Amniotic epithelial cell (primary cell): Measurements from ENCODE around the gene MROH2A.
"Not testable (repeated sequence)": the region's sequence is repeated elsewhere in the genome, so short reads cannot be mapped to it uniquely, and the experiment has no call there.

Experiments used
- DNase-seq: peaks from one replicate; pipeline ENCODE4 v3.0.0-alpha.2; 2010; ENCODE audit warnings: low read depth

Gene MROH2A

DNA sequence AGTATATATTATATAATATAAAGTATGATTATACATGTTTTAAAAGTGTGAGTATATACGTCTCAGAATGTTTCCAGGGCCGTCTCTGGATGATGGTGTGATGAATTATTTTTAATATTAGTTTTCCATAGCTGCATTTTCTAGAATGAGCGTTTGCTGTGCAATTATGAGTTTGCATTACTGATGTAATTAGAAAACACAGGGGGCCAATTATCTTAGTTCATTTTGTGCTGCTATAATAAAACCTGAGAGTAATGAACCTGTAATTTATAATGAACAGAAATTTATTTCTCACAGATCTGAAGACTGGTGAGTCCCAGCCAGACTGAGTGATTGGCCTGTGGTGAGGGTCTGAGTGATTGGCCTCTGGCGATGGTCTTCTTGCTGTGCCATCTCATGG, 80.2 kb downstream of the MROH2A start:
- no peak for DNase-seq

DNA sequence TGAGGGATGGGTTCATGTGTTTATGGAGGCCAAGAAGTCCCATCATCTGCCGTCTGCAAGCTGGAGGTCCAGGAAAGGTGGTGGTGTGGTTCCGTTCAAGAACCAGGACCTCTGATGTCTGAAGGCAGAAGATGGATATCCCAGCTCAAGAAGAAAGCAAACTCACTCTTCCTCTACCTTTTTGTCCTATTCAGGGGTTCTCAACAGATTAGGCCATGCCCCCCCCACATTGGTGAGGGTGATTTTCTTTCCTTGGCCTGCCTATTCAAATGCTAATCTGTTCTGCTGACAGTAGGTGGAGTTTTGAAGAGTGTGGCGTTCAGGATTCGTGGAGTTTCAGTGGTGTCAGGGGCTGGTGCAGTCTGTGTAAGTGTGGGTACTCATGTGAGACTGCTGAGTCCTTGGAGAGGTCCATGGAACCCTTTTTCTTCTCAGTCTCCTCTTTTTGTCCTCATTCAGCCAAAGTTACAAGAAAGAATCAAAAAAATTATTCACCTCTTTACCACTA, 84.2 kb downstream of the MROH2A start:
- DNase-seq = no peak

GRCh38 chr2:233865838-233866237, 87.7 kb downstream of the MROH2A start:
- no peak for DNase-seq

DNA sequence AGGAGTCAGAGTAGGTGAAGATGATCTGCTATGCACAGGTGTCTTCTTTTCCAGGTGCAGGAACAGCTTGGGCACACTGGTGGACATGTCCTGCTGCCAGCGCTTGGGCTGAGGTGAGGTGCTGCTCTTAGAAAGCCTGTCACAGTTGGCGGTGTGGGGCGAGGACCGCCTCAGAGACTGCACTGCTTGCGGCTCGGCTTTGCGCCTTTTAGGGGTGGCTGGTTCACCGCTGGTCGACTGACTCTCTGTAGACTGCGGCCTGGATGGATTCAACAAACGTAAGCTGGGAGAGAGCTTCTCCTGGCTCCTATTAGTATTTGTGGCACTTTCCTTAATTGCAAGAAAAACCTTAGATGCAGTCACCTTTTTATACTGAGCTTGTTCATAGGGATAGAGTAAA, 88.3 kb downstream of the MROH2A start:
- no peak for DNase-seq

- DNase-seq = peak; percentile 41
These were observed 89.9 kb downstream of the MROH2A start, which contains the start of gene MSL3B for GRCh38 chr2:233867993-233868532. Gene MSL3B, minus strand, starts transcription at chr2:233868386.

- no peak for DNase-seq
These were observed 93.3 kb downstream of the MROH2A start for GRCh38 chr2:233871432-233871831.

GRCh38 chr2:233872125-233872524, 94.0 kb downstream of the MROH2A start:
- not testable (repeated sequence) for DNase-seq

DNA sequence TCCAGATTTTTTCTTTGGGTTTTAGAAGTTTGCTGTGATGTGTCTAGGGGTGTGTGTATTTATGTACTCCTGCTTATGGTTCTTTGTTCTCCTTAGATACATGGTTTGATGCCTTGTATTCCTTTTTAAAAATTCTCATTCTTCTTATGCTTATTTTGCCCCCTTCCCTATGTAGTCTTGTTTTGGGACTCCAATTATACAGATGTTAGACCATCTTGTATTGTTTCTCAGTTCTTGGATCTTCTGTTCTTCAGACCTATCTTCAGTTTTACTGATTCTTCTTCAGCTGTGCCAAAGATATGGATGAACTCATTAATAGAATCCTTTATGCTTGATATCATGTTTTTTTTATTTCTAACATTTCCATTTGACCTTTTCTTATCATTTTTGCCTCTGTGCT, 104.2 kb downstream of the MROH2A start:
- DNase-seq = no peak
